GM12878 (cell line): Measurements from ENCODE around the gene KDM2A.

Experiments used
- CTCF ChIP-seq, 3 experiments: IDR thresholded peaks in 2 of 3; conservative IDR thresholded peaks in 1 of 3; 2 replicates each; pipeline ENCODE4 v1.5.1; 2011; ENCODE audit warnings: low read depth in 3 of 3, low read length in 3 of 3, mild to moderate bottlenecking in 3 of 3, control low read depth in 2 of 3, moderate library complexity in 2 of 3, inconsistent platforms in 1 of 3, mixed read lengths in 1 of 3; ENCODE audit not compliant: control insufficient read depth in 2 of 3, insufficient read depth in 1 of 3; ENCODE audit errors: extremely low read depth in 1 of 3
- POLR2AphosphoS5 ChIP-seq: IDR thresholded peaks from 2 replicates; pipeline ENCODE4 v1.6.1; 2011; ENCODE audit warnings: mild to moderate bottlenecking, low read length, inconsistent platforms

- no peak for TF ChIP-seq CTCF (IDR thresholded peaks at IDR 0.05 in 2 of 3, conservative IDR thresholded peaks at IDR 0.05 in 1 of 3; ENCODE audit: control insufficient read depth in 2 of 3, extremely low read depth in 1 of 3, insufficient read depth in 1 of 3, low read depth in 3 of 3, low read length in 3 of 3)
- no peak for TF ChIP-seq POLR2AphosphoS5
Observed at GRCh38 chr11:67290801-67291200, 171.7 kb downstream of the KDM2A start.
